ENCODE data around the gene ZNF563.

ZNF563 gene

GRCh38 chr19:12272980-12273901 is 60.2 kb downstream of the ZNF563 start:
- Histone ChIP-seq H3K4me2 (ENCODE audit: low read length) (no peak overlapping the region), H2AFZ (no peak overlapping the region), H3K4me1 (no peaks in the 10 kb centered on the region), H3K79me2 (peaks cover 29% of the 10 kb centered on the region), H3K4me3 (ENCODE audit: low read depth, low read length) (no peak overlapping the region), H3K27ac (no peak overlapping the region), H3K9ac (no peak overlapping the region), H3K27me3 (ENCODE audit: control insufficient read depth, insufficient read depth, low read length) (no peaks in the 10 kb centered on the region), H3K9me3 (ENCODE audit: control insufficient read depth, low read length) (peaks cover 18% of the 10 kb centered on the region), H3K36me3 (ENCODE audit: control insufficient read depth, insufficient read depth, low read length) (peaks cover 29% of the 10 kb centered on the region)
- TF ChIP-seq CTCF (IDR thresholded peaks at IDR 0.05) = no peak

GRCh38 chr19:12272386-12272785 is 61.0 kb downstream of the ZNF563 start:
- Histone ChIP-seq H3K9ac (no peak overlapping the region), H3K27me3 (ENCODE audit: control insufficient read depth, insufficient read depth, low read length) (no peaks in the 10 kb centered on the region), H3K9me3 (ENCODE audit: control insufficient read depth, low read length) (peaks cover 18% of the 10 kb centered on the region), H3K79me2 (peaks cover 21% of the 10 kb centered on the region), H3K4me3 (ENCODE audit: low read depth, low read length) (no peak overlapping the region), H2AFZ (no peak overlapping the region), H3K27ac (no peak overlapping the region), H3K4me1 (no peaks in the 10 kb centered on the region), H3K36me3 (ENCODE audit: control insufficient read depth, insufficient read depth, low read length) (peaks cover 29% of the 10 kb centered on the region), H3K4me2 (ENCODE audit: low read length) (no peak overlapping the region)
- no peak for TF ChIP-seq CTCF (IDR thresholded peaks at IDR 0.05)

GRCh38 chr19:12270854-12271253 is 62.6 kb downstream of the ZNF563 start:
- no peak overlapping the region for H3K27ac ChIP-seq
- H3K4me2 ChIP-seq (ENCODE audit: low read length) = no peak overlapping the region
- no peak overlapping the region for H3K9ac ChIP-seq
- H2AFZ ChIP-seq = no peak overlapping the region
- H3K79me2 ChIP-seq = peaks cover 12% of the 10 kb centered on the region
- H3K9me3 ChIP-seq (ENCODE audit: control insufficient read depth, low read length) = peaks cover 18% of the 10 kb centered on the region
- H3K4me1 ChIP-seq = no peaks in the 10 kb centered on the region
- TF ChIP-seq CTCF (IDR thresholded peaks at IDR 0.05) = no peak
- no peaks in the 10 kb centered on the region for H3K27me3 ChIP-seq (ENCODE audit: control insufficient read depth, insufficient read depth, low read length)
- H3K36me3 ChIP-seq (ENCODE audit: control insufficient read depth, insufficient read depth, low read length) = peaks cover 29% of the 10 kb centered on the region
- no peak overlapping the region for H3K4me3 ChIP-seq (ENCODE audit: low read depth, low read length)
